CD4-positive, alpha-beta T cell (primary cell): Measurements from ENCODE around the gene ACHE. TPM values are rescaled to one million over a fixed set of nuclear protein-coding genes. Genes with fewer than 3 reads are reported as not detected.

Experiments
- ATAC-seq: fragments of 200-7000 bp; cut with Tn5 transposase; one replicate; pipeline ENCODE4 v1.10.0; 2022; ENCODE audit warnings: mild to moderate bottlenecking; ENCODE audit not compliant: poor library complexity
- CTCF ChIA-PET: fragments of 350-600 bp; sonication (Branson Sonifier 250); formaldehyde crosslinking; loops from one replicate; lab custom pipeline; 2021; ENCODE audit warnings: antibody characterized with exemption, inconsistent platforms; lab: Charles Lee
- POLR2A ChIA-PET: fragments of 350-600 bp; sonication (Branson Sonifier 250); formaldehyde crosslinking; loops from one replicate; lab custom pipeline; 2021; ENCODE audit warnings: antibody characterized with exemption, inconsistent platforms; lab: Charles Lee
- DNase-seq, 14 experiments: peaks; one replicate each; pipeline ENCODE4 v3.0.0-alpha.2; 2013 to 2020; ENCODE audit warnings: mixed read lengths in 2 of 14
- H3K27ac ChIP-seq, 2 donors: one replicate each; pipeline versions ENCODE4 v1.5.1 to v1.7.0; 2013; ENCODE audit warnings: low read length in 2 of 2, low read depth in 1 of 2, mild to moderate bottlenecking in 1 of 2
- H3K27me3 ChIP-seq, 2 experiments: 1 replicate in 1 of 2; 2 replicates in 1 of 2; pipeline versions ENCODE4 v1.6.1 to v1.7.0; 2013; ENCODE audit warnings: low read length in 2 of 2, control low read depth in 1 of 2, mild to moderate bottlenecking in 1 of 2, moderate library complexity in 1 of 2; ENCODE audit not compliant: insufficient read depth in 2 of 2, control insufficient read depth in 1 of 2
- H3K36me3 ChIP-seq: one replicate; pipeline ENCODE4 v1.6.1; 2013; ENCODE audit warnings: low read length, control low read depth; ENCODE audit not compliant: insufficient read depth
- H3K4me1 ChIP-seq: one replicate; pipeline ENCODE4 v1.6.1; 2013; ENCODE audit warnings: low read length, control low read depth; ENCODE audit not compliant: insufficient read depth
- H3K4me3 ChIP-seq: one replicate; pipeline ENCODE4 v1.5.1; 2013; ENCODE audit warnings: mild to moderate bottlenecking, low read length, moderate library complexity
- H3K9me3 ChIP-seq, 2 experiments: 1 replicate in 1 of 2; 2 replicates in 1 of 2; pipeline versions ENCODE4 v1.6.1 to v1.7.0; 2013; ENCODE audit warnings: low read length in 2 of 2, mild to moderate bottlenecking in 2 of 2, control low read depth in 1 of 2, moderate library complexity in 1 of 2; ENCODE audit not compliant: control insufficient read depth in 1 of 2, insufficient read depth in 1 of 2
- H3K27ac Mint-ChIP-seq: one replicate; pipeline ENCODE4 v1.8.0; 2020; ENCODE audit warnings: mixed read lengths
- H3K27me3 Mint-ChIP-seq: one replicate; pipeline ENCODE4 v1.8.0; 2021; ENCODE audit warnings: mixed read lengths
- H3K36me3 Mint-ChIP-seq: one replicate; pipeline ENCODE4 v1.8.0; 2021; ENCODE audit warnings: low read depth, mixed read lengths
- H3K4me1 Mint-ChIP-seq: one replicate; pipeline ENCODE4 v1.8.0; 2021; ENCODE audit warnings: low read depth, mixed read lengths
- H3K4me3 Mint-ChIP-seq: one replicate; pipeline ENCODE4 v1.8.0; 2020; ENCODE audit warnings: mild to moderate bottlenecking, mixed read lengths
- H3K9me3 Mint-ChIP-seq: one replicate; pipeline ENCODE4 v1.8.0; 2020; ENCODE audit warnings: mixed read lengths
- intact Hi-C, 2 experiments: fragments of 100-400 bp; cut with DNase I in 1 of 2; cut with micrococcal nuclease in 1 of 2; formaldehyde crosslinking; loops; one replicate each; pipeline versions ENCODE4 v1.15.1 to v1.9.0; 2023 to 2025; cut with DNase I, micrococcal nuclease
- total RNA-seq, 174 experiments: library from RNA in 2 of 174; stranded (reverse) in 2 of 174; gene quantifications; one replicate each; pipeline ENCODE4 v1.2.3 and lab custom pipeline; 2021 to 2026
- TF ChIP-seq, protein P1 (sequence below): fragments of 200-600 bp; IDR thresholded peaks from one replicate; pipeline ENCODE4 v1.8.0; 2022; ENCODE audit warnings: antibody characterized with exemption, mild to moderate bottlenecking

The ACHE gene
- total RNA-seq, 2 experiments from 2014 or later: 0.14 to 0.22 TPM

GRCh38 chr7:100863406-100863950 lies 32.2 kb downstream of the ACHE start:
- Histone ChIP-seq H3K36me3 (peaks cover 57% of the 10 kb centered on the region), H3K9me3 (no peaks in the 10 kb centered on the region), H3K27me3 (no peaks in the 10 kb centered on the region), H3K4me3 (no peak overlapping the region), H3K27ac (no peak overlapping the region), H3K4me1 (peaks cover 28% of the 10 kb centered on the region)
- TF ChIP-seq, protein P1, sequence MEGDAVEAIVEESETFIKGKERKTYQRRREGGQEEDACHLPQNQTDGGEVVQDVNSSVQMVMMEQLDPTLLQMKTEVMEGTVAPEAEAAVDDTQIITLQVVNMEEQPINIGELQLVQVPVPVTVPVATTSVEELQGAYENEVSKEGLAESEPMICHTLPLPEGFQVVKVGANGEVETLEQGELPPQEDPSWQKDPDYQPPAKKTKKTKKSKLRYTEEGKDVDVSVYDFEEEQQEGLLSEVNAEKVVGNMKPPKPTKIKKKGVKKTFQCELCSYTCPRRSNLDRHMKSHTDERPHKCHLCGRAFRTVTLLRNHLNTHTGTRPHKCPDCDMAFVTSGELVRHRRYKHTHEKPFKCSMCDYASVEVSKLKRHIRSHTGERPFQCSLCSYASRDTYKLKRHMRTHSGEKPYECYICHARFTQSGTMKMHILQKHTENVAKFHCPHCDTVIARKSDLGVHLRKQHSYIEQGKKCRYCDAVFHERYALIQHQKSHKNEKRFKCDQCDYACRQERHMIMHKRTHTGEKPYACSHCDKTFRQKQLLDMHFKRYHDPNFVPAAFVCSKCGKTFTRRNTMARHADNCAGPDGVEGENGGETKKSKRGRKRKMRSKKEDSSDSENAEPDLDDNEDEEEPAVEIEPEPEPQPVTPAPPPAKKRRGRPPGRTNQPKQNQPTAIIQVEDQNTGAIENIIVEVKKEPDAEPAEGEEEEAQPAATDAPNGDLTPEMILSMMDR: no peak
- intact Hi-C loops: no loop called here
- no peak for DNase-seq
- peaks cover 54% of the 10 kb centered on the region for H3K36me3 Mint-ChIP-seq
- CTCF ChIA-PET: no interaction called here
- no peak for ATAC-seq
- POLR2A ChIA-PET: no interaction called here
- no peak overlapping the region for H3K4me3 Mint-ChIP-seq
- no peaks in the 10 kb centered on the region for H3K27me3 Mint-ChIP-seq
- peaks cover 9% of the 10 kb centered on the region for H3K4me1 Mint-ChIP-seq
- H3K9me3 Mint-ChIP-seq: no peaks in the 10 kb centered on the region
- H3K27ac Mint-ChIP-seq: no peak overlapping the region

DNA sequence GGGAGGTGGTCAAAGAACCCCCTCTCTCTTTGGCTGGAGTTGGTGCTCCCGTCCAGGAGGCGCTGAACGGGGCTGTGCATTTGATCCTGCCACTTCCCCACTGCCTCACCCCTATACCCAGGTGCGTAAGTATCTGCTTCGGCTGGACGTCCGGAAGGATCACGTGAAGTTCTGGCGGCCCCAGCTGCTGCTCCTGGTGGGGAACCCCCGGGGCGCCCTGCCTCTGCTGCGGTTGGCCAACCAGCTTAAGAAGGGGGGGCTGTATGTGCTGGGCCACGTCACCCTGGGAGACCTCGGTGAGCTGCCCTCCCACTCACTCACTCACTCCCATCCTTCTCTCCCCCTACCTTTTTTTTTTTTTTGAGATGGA lies 34.1 kb downstream of the ACHE start:
- H3K4me3 Mint-ChIP-seq: no peak overlapping the region
- H3K4me1 ChIP-seq: peaks cover 12% of the 10 kb centered on the region
- POLR2A ChIA-PET: interaction anchor here (1.1 kb wide), 1 partner anchor 14 kb away, joined by 5 read pairs; no protein-coding TSS in a partner anchor
- CTCF ChIA-PET: no interaction called here
- no peak overlapping the region for H3K27ac ChIP-seq
- H3K9me3 Mint-ChIP-seq: no peaks in the 10 kb centered on the region
- ATAC-seq (no peak), DNase-seq (no peak)
- intact Hi-C loops: no loop called here
- TF ChIP-seq, protein P1: no peak
- H3K27me3 ChIP-seq: no peaks in the 10 kb centered on the region
- no peaks in the 10 kb centered on the region for H3K9me3 ChIP-seq
- no peaks in the 10 kb centered on the region for H3K4me1 Mint-ChIP-seq
- peaks cover 62% of the 10 kb centered on the region for H3K36me3 ChIP-seq
- no peak overlapping the region for H3K27ac Mint-ChIP-seq
- no peak overlapping the region for H3K4me3 ChIP-seq
- no peaks in the 10 kb centered on the region for H3K27me3 Mint-ChIP-seq
- peaks cover 61% of the 10 kb centered on the region for H3K36me3 Mint-ChIP-seq

GRCh38 chr7:100860702-100861615 lies 34.7 kb downstream of the ACHE start:
- H3K27me3 ChIP-seq: no peaks in the 10 kb centered on the region
- no peak for DNase-seq
- peaks cover 63% of the 10 kb centered on the region for H3K36me3 Mint-ChIP-seq
- no peaks in the 10 kb centered on the region for H3K9me3 ChIP-seq
- no peak overlapping the region for H3K27ac ChIP-seq
- no peaks in the 10 kb centered on the region for H3K27me3 Mint-ChIP-seq
- peaks cover 6% of the 10 kb centered on the region for H3K4me1 ChIP-seq
- H3K36me3 ChIP-seq: peaks cover 62% of the 10 kb centered on the region
- TF ChIP-seq, protein P1: no peak
- no peak overlapping the region for H3K27ac Mint-ChIP-seq
- no peak overlapping the region for H3K4me3 ChIP-seq
- POLR2A ChIA-PET: interaction anchor here (1.1 kb wide), 1 partner anchor 15 kb away, joined by 5 read pairs; no protein-coding TSS in a partner anchor
- no peaks in the 10 kb centered on the region for H3K9me3 Mint-ChIP-seq
- intact Hi-C loops: no loop called here
- H3K4me1 Mint-ChIP-seq: no peaks in the 10 kb centered on the region
- CTCF ChIA-PET: no interaction called here
- no peak overlapping the region for H3K4me3 Mint-ChIP-seq
- no peak for ATAC-seq
